GM13976 (cell line): Measurements from ENCODE around the gene TPRA1.

ENCODE experiments used
- DNase-seq: peaks from one replicate; pipeline ENCODE4 v3.0.0; 2012; ENCODE audit warnings: low spot score
- CTCF ChIP-seq: IDR thresholded peaks from 2 replicates; pipeline ENCODE4 v1.5.1; 2012; ENCODE audit warnings: borderline replicate concordance, mild to moderate bottlenecking; ENCODE audit not compliant: insufficient read depth; ENCODE audit errors: extremely low read depth, missing control alignments, control extremely low read depth
- in situ Hi-C: fragments of 300-500 bp; cut with MboI; formaldehyde crosslinking; loops from one replicate; pipeline ENCODE4 v1.12.0; 2022; ENCODE audit warnings: low sequenced_read_pairs, mixed read lengths, inconsistent platforms; ENCODE audit not compliant: unreplicated experiment

Gene TPRA1

GRCh38 chr3:127625821-127626220, 35.3 kb upstream of the TPRA1 start:
- in situ Hi-C loops: no loop called here
- no peak for DNase-seq
- TF ChIP-seq CTCF: no peak

- TF ChIP-seq CTCF: no peak
- in situ Hi-C loops: no loop called here
- no peak for DNase-seq
Measured at GRCh38 chr3:127624063-127624462, 33.5 kb upstream of the TPRA1 start.

GRCh38 chr3:127622772-127623576, 32.4 kb upstream of the TPRA1 start:
- TF ChIP-seq CTCF: no peak
- in situ Hi-C loops: no loop called here
- DNase-seq: no peak

- in situ Hi-C loops: no loop called here
- no peak for TF ChIP-seq CTCF
- DNase-seq: no peak
Measured at GRCh38 chr3:127622031-127622430, 31.5 kb upstream of the TPRA1 start.

- no peak for TF ChIP-seq CTCF
- no peak for DNase-seq
- in situ Hi-C loops: no loop called here
Measured at GRCh38 chr3:127620637-127621375, 30.3 kb upstream of the TPRA1 start.

- no peak for DNase-seq
- in situ Hi-C loops: no loop called here
- TF ChIP-seq CTCF: no peak
Measured at GRCh38 chr3:127618891-127619290, 28.4 kb upstream of the TPRA1 start.
